GM12878 (cell line): ENCODE data around the gene RNF166. TPM values are rescaled to one million over a fixed set of nuclear protein-coding genes. Genes with fewer than 3 reads are reported as not detected.

Experiments
- ATAC-seq: fragments of 200-7000 bp; cut with Tn5 transposase; 3 replicates; pipeline ENCODE4 v1.9.1; 2020; ENCODE audit warnings: mild to moderate bottlenecking, moderate library complexity
- BruUV-seq: library from RNA; stranded (reverse); fragments of 400-500 nt; replicated peaks from 2 replicates; lab custom pipeline; 2021; lab: Mats Ljungman, UMichigan
- CTCF ChIA-PET: fragments of 300-600 bp; sonication (Branson Sonifier 250); formaldehyde crosslinking; extraction: SDS; loops from one replicate; lab custom pipeline; 2021; ENCODE audit warnings: inconsistent platforms; lab: Yijun Ruan, JAX
- POLR2A ChIA-PET: fragments of 350-600 bp; formaldehyde crosslinking; extraction: SDS; loops from one replicate; lab custom pipeline; 2021; ENCODE audit warnings: inconsistent platforms; lab: Charles Lee
- RAD21 ChIA-PET: fragments of 300-600 bp; sonication (Branson Sonifier 250); formaldehyde crosslinking; loops from one replicate; lab custom pipeline; 2023; ENCODE audit warnings: antibody characterized with exemption; ENCODE audit not compliant: unreplicated experiment; lab: Charles Lee
- SMC1A ChIA-PET: fragments of 300-600 bp; sonication (Branson Sonifier 250); formaldehyde crosslinking; loops from one replicate; lab custom pipeline; 2023; ENCODE audit not compliant: unreplicated experiment, uncharacterized antibody; lab: Charles Lee
- DNase-seq: peaks from one replicate; pipeline ENCODE4 v3.0.0-alpha.2; 2011; ENCODE audit warnings: low read depth, low spot score
- FAIRE-seq: peaks from 3 replicates; lab custom pipeline; 2011; peaks lifted over from hg19 to GRCh38; lab: Jason Lieb, UNC
- H2AFZ ChIP-seq: 2 replicates; pipeline ENCODE4 v1.6.0; 2011; ENCODE audit warnings: low read depth, low read length, control low read depth; ENCODE audit not compliant: control insufficient read depth
- H3K27ac ChIP-seq: 2 replicates; pipeline ENCODE4 v1.5.1; 2011; ENCODE audit warnings: control low read depth; ENCODE audit not compliant: control insufficient read depth, insufficient read depth
- H3K27me3 ChIP-seq, 2 experiments: replicated peaks in 1 of 2; 2 replicates each; pipeline versions ENCODE4 v1.6.0 to v1.6.1; 2011; ENCODE audit warnings: low read length in 1 of 2; ENCODE audit not compliant: control insufficient read depth in 2 of 2, insufficient read depth in 2 of 2
- H3K36me3 ChIP-seq, 2 experiments: 2 replicates each; pipeline ENCODE4 v1.5.1; 2011; ENCODE audit warnings: low read length in 1 of 2; ENCODE audit not compliant: control insufficient read depth in 2 of 2, insufficient read depth in 2 of 2
- H3K4me1 ChIP-seq: 2 replicates; pipeline ENCODE4 v1.6.1; 2011; ENCODE audit warnings: mild to moderate bottlenecking, low read length, moderate library complexity, mixed read lengths; ENCODE audit not compliant: control insufficient read depth, insufficient read depth
- H3K4me2 ChIP-seq: 2 replicates; pipeline ENCODE4 v1.6.0; 2011; ENCODE audit warnings: control low read depth; ENCODE audit not compliant: control insufficient read depth, insufficient read depth
- H3K4me3 ChIP-seq: fragments of 200-600 bp; sonication (generic); 2 replicates; pipeline ENCODE4 v1.5.1; 2016
- H3K79me2 ChIP-seq: 2 replicates; pipeline ENCODE4 v1.6.0; 2011; ENCODE audit warnings: low read length; ENCODE audit not compliant: control insufficient read depth, insufficient read depth
- H3K9ac ChIP-seq: 2 replicates; pipeline ENCODE4 v1.8.0; 2011; ENCODE audit warnings: low read length, control low read depth, mixed read lengths; ENCODE audit not compliant: control insufficient read depth, insufficient read depth
- H3K9me3 ChIP-seq: replicated peaks from 3 replicates; pipeline ENCODE4 v1.5.1; 2011; ENCODE audit warnings: mild to moderate bottlenecking, low read length; ENCODE audit not compliant: control insufficient read depth, insufficient read depth
- H4K20me1 ChIP-seq: 2 replicates; pipeline ENCODE4 v1.6.0; 2011; ENCODE audit not compliant: control insufficient read depth, insufficient read depth
- CBX5 ChIP-seq: sonication (generic); IDR thresholded peaks from 2 replicates; pipeline ENCODE4 v1.6.1; 2016; ENCODE audit warnings: low read depth, moderate library complexity, mild to moderate bottlenecking, inconsistent platforms
- CHD4 ChIP-seq: fragments of 200-600 bp; sonication (generic); IDR thresholded peaks from 2 replicates; pipeline ENCODE4 v1.6.1; 2016; ENCODE audit warnings: mild to moderate bottlenecking
- MTA2 ChIP-seq: fragments of 450-650 bp; IDR thresholded peaks from 2 replicates; pipeline ENCODE4 v1.6.1; 2016; ENCODE audit warnings: low read depth, mild to moderate bottlenecking, moderate library complexity
- MXI1 ChIP-seq: fragments of 150-350 bp; IDR thresholded peaks from 2 replicates; pipeline ENCODE4 v1.6.1; 2011; ENCODE audit warnings: low read depth, mild to moderate bottlenecking, inconsistent platforms, low read length, improper control_type of control experiment
- TCF7 ChIP-seq: IDR thresholded peaks from 2 replicates; pipeline ENCODE4 v1.6.1; 2014; ENCODE audit warnings: antibody characterized with exemption, borderline replicate concordance
- WGBS: methylation state at CpG from one replicate; pipeline ENCODE4 v1.1.6; 2016; ENCODE audit warnings: low lambda C conversion rate; ENCODE audit not compliant: insufficient replicate concordance, insufficient coverage; ENCODE audit errors: missing lambda C conversion rate; 5-methylcytosine and 5-hydroxymethylcytosine counted together
- in situ Hi-C: fragments of 300-500 bp; cut with MboI; formaldehyde crosslinking; loops from 9 replicates; pipeline ENCODE4 v1.14.3; 2018; ENCODE audit warnings: mixed read lengths
- intact Hi-C: fragments of 100-400 bp; cut with micrococcal nuclease; formaldehyde crosslinking; loops from one replicate; pipeline ENCODE4 v1.14.2; 2022; ENCODE audit not compliant: unreplicated experiment
- polyA plus RNA-seq, 11 experiments: library from polyadenylated mRNA; depleted of rRNA in 4 of 11; unstranded in 6 of 11; stranded (reverse) in 5 of 11; fragments of >200 nt; fragmentation: Nextera tagmentation in 4 of 11; fragmentation: Illumina TruSeq in 1 of 11; extraction: Ambion mirVana in 4 of 11; extraction: Trizol in 1 of 11; gene quantifications; 1 replicate in 1 of 11; 2 replicates in 10 of 11; pipeline versions ENCODE4 v1.2.1 to v1.2.3, GENCODE V29; 2011 to 2016; ENCODE audit warnings: inconsistent platforms in 2 of 11, missing spikeins in 2 of 11, low read depth in 1 of 11
- total RNA-seq, 4 experiments: library from RNA; depleted of rRNA in 3 of 4; stranded (reverse); fragments of >200 nt in 3 of 4; fragmentation: Illumina TruSeq in 1 of 4; extraction: Trizol in 1 of 4; gene quantifications; 2 replicates each; pipeline versions ENCODE4 v1.2.1 to v1.2.3, GENCODE V29; 2013 to 2021
- TF ChIP-seq, protein P1 (sequence below): IDR thresholded peaks from 2 replicates; pipeline ENCODE4 v1.6.1; 2012; ENCODE audit warnings: low read depth, low read length, improper control_type of control experiment

Gene RNF166
- total and polyA plus RNA-seq, 10 of the 15 experiments (the other 5 are each of a cell fraction or from before 2014, with no cell fraction given): 0.48 to 32.8 (median 12.1) TPM

DNA sequence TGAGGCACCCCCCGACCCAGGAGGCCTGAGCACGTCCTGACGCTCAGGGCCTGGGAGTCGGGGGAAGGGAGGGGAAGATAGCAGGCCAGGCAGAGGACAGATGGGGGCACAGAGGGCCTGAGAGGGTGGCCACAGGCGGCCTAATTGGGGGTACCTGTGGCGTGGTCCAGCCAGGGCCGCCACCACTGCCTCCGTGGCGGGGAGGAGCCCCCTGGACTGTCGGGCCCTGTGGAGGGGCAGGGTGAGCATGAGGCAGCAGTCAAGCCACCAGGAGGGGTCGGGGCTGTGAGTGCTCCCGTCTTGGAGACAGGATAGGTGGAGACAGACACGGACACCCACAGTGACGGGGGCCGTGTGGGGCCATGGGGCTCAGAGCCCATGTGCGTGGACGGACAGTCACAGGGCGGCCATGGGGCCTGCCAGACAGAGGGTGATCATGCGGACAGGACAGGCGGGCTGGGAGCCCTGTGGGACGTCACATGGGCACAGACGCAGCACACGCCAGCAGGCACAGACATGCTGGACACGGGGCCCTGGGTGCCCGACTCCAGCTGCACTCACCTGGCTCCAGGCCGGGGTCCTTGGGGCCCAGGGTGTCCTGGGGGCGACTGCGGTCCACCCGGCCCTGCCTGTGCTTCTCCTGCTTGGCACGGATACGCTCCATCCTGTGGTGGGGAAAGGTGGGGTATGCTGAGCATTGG, 18.8 kb upstream of the RNF166 start:
- DNase-seq (no peak), ATAC-seq (no peak), FAIRE-seq (no peak)
- Histone ChIP-seq H3K9me3 (no peaks in the 10 kb centered on the region), H3K36me3 (peaks cover 0 to 57% of the 10 kb centered on the region in 2 experiments; a peak in 3 of 4 replicates), H3K27ac (no peak overlapping the region)
- in situ Hi-C loops: no loop called here
- 92% methylated on average over 31 of the region's 31 CpGs for WGBS
- POLR2A ChIA-PET: interaction anchor here (0.6 to 0.7 kb wide), 2 partner anchors 796 to 974 kb away, joined by 3 to 7 read pairs; no protein-coding TSS in a partner anchor
- SMC1A ChIA-PET: interaction anchor here (1.1 kb wide), 1 partner anchor 12 kb away, joined by 4 read pairs; no protein-coding TSS in a partner anchor
- TF ChIP-seq, protein P1, sequence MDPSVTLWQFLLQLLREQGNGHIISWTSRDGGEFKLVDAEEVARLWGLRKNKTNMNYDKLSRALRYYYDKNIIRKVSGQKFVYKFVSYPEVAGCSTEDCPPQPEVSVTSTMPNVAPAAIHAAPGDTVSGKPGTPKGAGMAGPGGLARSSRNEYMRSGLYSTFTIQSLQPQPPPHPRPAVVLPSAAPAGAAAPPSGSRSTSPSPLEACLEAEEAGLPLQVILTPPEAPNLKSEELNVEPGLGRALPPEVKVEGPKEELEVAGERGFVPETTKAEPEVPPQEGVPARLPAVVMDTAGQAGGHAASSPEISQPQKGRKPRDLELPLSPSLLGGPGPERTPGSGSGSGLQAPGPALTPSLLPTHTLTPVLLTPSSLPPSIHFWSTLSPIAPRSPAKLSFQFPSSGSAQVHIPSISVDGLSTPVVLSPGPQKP: no peak
- TF ChIP-seq CHD4: no peak
- TF ChIP-seq CBX5: no peak
- TF ChIP-seq TCF7: no peak
- no peak for TF ChIP-seq MXI1
- TF ChIP-seq MTA2: no peak
- TF ChIP-seq, all 136 proteins: peak for 0
- no peak overlapping the region for H3K4me3 ChIP-seq
- CTCF ChIA-PET: no interaction called here
- BruUV-seq: no TSS peak
- no peak overlapping the region for H3K4me2 ChIP-seq
- RAD21 ChIA-PET: no interaction called here
- intact Hi-C loops: no loop called here
- no peaks in the 10 kb centered on the region for H4K20me1 ChIP-seq
- H3K27me3 ChIP-seq: no peaks in the 10 kb centered on the region
- no peaks in the 10 kb centered on the region for H3K79me2 ChIP-seq
- H3K9ac ChIP-seq: no peak overlapping the region
- no peak overlapping the region for H2AFZ ChIP-seq
- no peaks in the 10 kb centered on the region for H3K4me1 ChIP-seq
